OCI-LY7 (cell line): ENCODE measurements around the gene SALL4. TPM values are rescaled to one million over a fixed set of nuclear protein-coding genes. Genes with fewer than 3 reads are reported as not detected.

Experiments used
- BruUV-seq: library from RNA; stranded (reverse); fragments of 400-500 nt; replicated peaks from 2 replicates; lab custom pipeline; 2021; lab: Mats Ljungman, UMichigan
- CTCF ChIA-PET: fragments of 300-600 bp; sonication (Branson Sonifier 250); formaldehyde crosslinking; loops from one replicate; lab custom pipeline; 2022; ENCODE audit warnings: antibody characterized with exemption; ENCODE audit not compliant: unreplicated experiment; lab: Charles Lee
- POLR2A ChIA-PET: fragments of 300-600 bp; sonication (Branson Sonifier 250); formaldehyde crosslinking; loops from one replicate; lab custom pipeline; 2022; ENCODE audit warnings: antibody characterized with exemption; lab: Charles Lee
- DNase-seq: peaks from one replicate; pipeline ENCODE4 v3.0.0-alpha.2; 2015; ENCODE audit warnings: low spot score
- H2AFZ ChIP-seq: fragments of 200-600 bp; sonication (generic), shearing (Covaris generic); 2 replicates; pipeline ENCODE4 v1.6.1; 2014; ENCODE audit warnings: mild to moderate bottlenecking, antibody characterized with exemption, low read length, moderate library complexity
- H3K27ac ChIP-seq: fragments of 200-600 bp; sonication (generic); 2 replicates; pipeline ENCODE4 v1.5.1; 2014; ENCODE audit warnings: mixed run types, low read depth, mild to moderate bottlenecking, moderate library complexity, low read length, inconsistent platforms; ENCODE audit not compliant: poor library complexity, severe bottlenecking
- H3K36me3 ChIP-seq: fragments of 200-600 bp; sonication (generic); 2 replicates; pipeline ENCODE4 v1.6.1; 2014; ENCODE audit warnings: mild to moderate bottlenecking, antibody characterized with exemption, low read length, moderate library complexity, mixed read lengths; ENCODE audit not compliant: insufficient read depth
- H3K4me1 ChIP-seq: fragments of 200-600 bp; sonication (generic); 2 replicates; pipeline ENCODE4 v1.5.1; 2014; ENCODE audit warnings: mild to moderate bottlenecking, low read length; ENCODE audit not compliant: insufficient read depth, poor library complexity, severe bottlenecking
- H3K4me2 ChIP-seq: fragments of 200-600 bp; sonication (generic); 2 replicates; pipeline ENCODE4 v1.6.1; 2014; ENCODE audit warnings: mild to moderate bottlenecking, low read length
- H3K4me3 ChIP-seq: fragments of 200-600 bp; sonication (generic); 2 replicates; pipeline ENCODE4 v1.5.1; 2014; ENCODE audit warnings: mild to moderate bottlenecking, low read depth, low read length; ENCODE audit not compliant: poor library complexity, severe bottlenecking
- H3K79me2 ChIP-seq: fragments of 200-600 bp; sonication (generic); 2 replicates; pipeline ENCODE4 v1.6.1; 2016; ENCODE audit warnings: low read depth, mild to moderate bottlenecking, low read length, moderate library complexity, mixed read lengths; ENCODE audit not compliant: insufficient read depth
- H3K9me2 ChIP-seq: fragments of 200-600 bp; sonication (generic); 2 replicates; pipeline ENCODE4 v1.6.1; 2016; ENCODE audit warnings: mild to moderate bottlenecking, low read length, mixed read lengths; ENCODE audit not compliant: insufficient read depth
- H3K9me3 ChIP-seq: fragments of 200-600 bp; sonication (generic); 2 replicates; pipeline ENCODE4 v1.6.1; 2014; ENCODE audit warnings: mild to moderate bottlenecking, mixed run types, low read length, mixed read lengths
- H4K20me1 ChIP-seq: fragments of 200-600 bp; sonication (generic); 2 replicates; pipeline ENCODE4 v1.6.1; 2014; ENCODE audit warnings: mild to moderate bottlenecking, antibody characterized with exemption, low read length, moderate library complexity, mixed read lengths; ENCODE audit not compliant: insufficient read depth
- EZH2phosphoT487 ChIP-seq: fragments of 200-600 bp; sonication (generic); IDR thresholded peaks from 2 replicates; pipeline ENCODE4 v1.6.1; 2018; ENCODE audit warnings: low read depth, borderline replicate concordance, mild to moderate bottlenecking, mixed run types, antibody characterized with exemption, low read length, moderate library complexity, mixed read lengths
- intact Hi-C: fragments of 100-400 bp; cut with micrococcal nuclease; formaldehyde crosslinking; loops from one replicate; pipeline ENCODE4 v1.10.0; 2022; ENCODE audit not compliant: unreplicated experiment
- total RNA-seq, 2 experiments: library from RNA; depleted of rRNA in 1 of 2; stranded (reverse); fragments of >200 nt in 1 of 2; shearing (Covaris generic) in 1 of 2; gene quantifications; 2 replicates each; pipeline ENCODE4 v1.2.3, GENCODE V29; 2014 to 2022
- TF ChIP-seq, protein P1 (sequence below): fragments of 200-600 bp; sonication (generic); conservative IDR thresholded peaks from 2 replicates; pipeline ENCODE4 v1.5.1; 2014; ENCODE audit warnings: mild to moderate bottlenecking, antibody characterized with exemption, low read length, moderate library complexity, mixed read lengths

SALL4 gene
- total RNA-seq, 2 experiments from 2014 or later: 0.06 TPM; not detected in 1

DNA sequence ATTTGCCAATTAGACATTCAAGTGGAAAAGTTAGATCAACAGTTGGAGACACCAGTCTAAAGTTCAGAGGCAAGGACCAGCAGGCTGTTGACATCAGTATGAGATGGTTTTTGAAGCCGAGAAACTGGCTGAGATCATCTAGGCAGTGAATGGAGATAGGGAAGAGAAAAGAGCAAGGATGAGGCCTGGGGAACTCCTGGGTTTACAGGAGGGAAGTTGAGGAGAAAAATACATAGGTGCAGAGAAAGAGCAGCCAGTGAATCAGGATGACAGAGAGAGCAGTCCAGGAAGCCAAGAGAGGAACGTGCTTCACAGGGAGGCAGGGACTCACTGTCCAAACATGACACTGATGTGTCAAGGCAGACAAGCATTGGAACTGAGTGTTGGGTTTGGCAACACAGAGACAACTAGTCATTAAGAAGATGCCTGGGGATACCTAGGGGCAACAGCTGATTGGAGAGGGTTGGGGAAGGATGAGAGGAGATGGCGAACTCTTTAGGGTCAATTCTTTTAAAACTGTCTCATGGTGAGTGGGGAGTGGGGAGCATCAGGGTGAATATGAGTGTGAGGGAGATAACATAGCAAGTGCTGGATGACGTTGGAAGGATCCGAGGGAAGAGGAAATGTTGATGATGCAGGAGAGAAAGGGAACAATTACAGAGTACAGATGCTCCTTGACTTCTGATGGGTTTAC lies 13.2 kb upstream of the SALL4 start:
- Histone ChIP-seq H3K4me1 (no peaks in the 10 kb centered on the region), H3K79me2 (no peaks in the 10 kb centered on the region), H3K4me2 (no peak overlapping the region), H3K9me2 (no peaks in the 10 kb centered on the region), H3K27ac (no peak overlapping the region), H3K4me3 (no peak overlapping the region), H3K36me3 (no peaks in the 10 kb centered on the region), H2AFZ (no peak overlapping the region), H3K9me3 (no peaks in the 10 kb centered on the region), H4K20me1 (no peaks in the 10 kb centered on the region)
- no peak for DNase-seq
- BruUV-seq: no TSS peak
- intact Hi-C loops: no loop called here
- ChIA-PET CTCF (no interaction called here), POLR2A (no interaction called here)
- no peak for TF ChIP-seq EZH2phosphoT487
- TF ChIP-seq, protein P1, sequence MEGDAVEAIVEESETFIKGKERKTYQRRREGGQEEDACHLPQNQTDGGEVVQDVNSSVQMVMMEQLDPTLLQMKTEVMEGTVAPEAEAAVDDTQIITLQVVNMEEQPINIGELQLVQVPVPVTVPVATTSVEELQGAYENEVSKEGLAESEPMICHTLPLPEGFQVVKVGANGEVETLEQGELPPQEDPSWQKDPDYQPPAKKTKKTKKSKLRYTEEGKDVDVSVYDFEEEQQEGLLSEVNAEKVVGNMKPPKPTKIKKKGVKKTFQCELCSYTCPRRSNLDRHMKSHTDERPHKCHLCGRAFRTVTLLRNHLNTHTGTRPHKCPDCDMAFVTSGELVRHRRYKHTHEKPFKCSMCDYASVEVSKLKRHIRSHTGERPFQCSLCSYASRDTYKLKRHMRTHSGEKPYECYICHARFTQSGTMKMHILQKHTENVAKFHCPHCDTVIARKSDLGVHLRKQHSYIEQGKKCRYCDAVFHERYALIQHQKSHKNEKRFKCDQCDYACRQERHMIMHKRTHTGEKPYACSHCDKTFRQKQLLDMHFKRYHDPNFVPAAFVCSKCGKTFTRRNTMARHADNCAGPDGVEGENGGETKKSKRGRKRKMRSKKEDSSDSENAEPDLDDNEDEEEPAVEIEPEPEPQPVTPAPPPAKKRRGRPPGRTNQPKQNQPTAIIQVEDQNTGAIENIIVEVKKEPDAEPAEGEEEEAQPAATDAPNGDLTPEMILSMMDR: no peak

DNA sequence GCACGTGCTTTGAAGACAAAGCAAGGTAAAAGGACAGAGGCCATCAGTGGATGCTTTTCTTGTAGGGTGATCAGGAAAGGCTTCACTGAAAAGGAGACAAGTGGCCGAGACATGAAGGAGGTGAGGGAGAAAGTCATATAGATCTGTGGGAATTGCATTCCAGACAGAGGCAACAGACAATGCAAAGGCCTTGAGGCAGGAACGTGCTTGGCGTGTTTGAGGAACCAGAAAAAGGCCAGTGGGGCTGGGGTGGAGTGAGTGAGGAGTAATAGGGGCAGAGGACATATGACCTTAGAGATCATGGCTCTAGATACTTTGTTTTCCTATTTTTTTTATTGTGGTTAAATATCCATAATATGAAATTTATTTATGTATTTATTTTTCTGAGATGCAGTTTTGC lies 10.5 kb upstream of the SALL4 start:
- CTCF ChIA-PET: no interaction called here
- no peak for TF ChIP-seq EZH2phosphoT487
- TF ChIP-seq, protein P1: no peak
- no peaks in the 10 kb centered on the region for H3K36me3 ChIP-seq
- H3K9me2 ChIP-seq: no peaks in the 10 kb centered on the region
- POLR2A ChIA-PET: no interaction called here
- no TSS peak for BruUV-seq
- no peak overlapping the region for H3K4me2 ChIP-seq
- H3K27ac ChIP-seq: no peak overlapping the region
- H3K79me2 ChIP-seq: no peaks in the 10 kb centered on the region
- H3K4me1 ChIP-seq: no peaks in the 10 kb centered on the region
- H2AFZ ChIP-seq: no peak overlapping the region
- H3K4me3 ChIP-seq: no peak overlapping the region
- no peak for DNase-seq
- no peaks in the 10 kb centered on the region for H3K9me3 ChIP-seq
- no peaks in the 10 kb centered on the region for H4K20me1 ChIP-seq
- intact Hi-C loops: no loop called here

DNA sequence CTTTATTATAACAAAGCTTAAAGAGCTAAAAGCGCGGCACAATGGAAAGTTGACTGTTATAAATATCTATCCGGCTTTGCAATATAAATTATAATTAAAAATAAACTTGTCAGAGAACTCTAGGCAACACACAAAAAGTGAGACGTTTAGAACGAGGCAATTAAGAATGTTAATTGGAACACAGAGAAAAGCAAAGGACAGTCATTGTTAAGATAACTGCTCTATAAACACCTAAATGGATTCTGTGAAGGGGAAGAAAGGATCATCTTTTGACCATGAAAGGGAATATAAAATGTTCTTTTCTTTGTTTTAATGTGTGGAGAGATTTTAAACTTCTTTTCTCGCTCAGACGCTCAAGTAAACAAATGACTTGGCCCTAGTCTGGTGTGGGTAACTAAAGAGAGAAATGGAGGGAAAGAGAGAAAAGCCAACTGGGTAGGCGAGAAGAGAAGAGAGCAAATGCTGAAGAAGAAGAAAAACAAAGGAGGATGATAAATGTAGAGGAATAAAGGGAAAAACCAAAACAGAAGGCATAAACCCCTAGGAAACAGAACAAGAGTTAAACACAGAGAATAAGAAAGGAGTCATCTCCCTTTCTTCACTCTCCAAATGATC lies 9.3 kb upstream of the SALL4 start:
- no peaks in the 10 kb centered on the region for H3K9me2 ChIP-seq
- H3K79me2 ChIP-seq: no peaks in the 10 kb centered on the region
- H3K4me3 ChIP-seq: no peak overlapping the region
- H3K36me3 ChIP-seq: no peaks in the 10 kb centered on the region
- H3K4me1 ChIP-seq: no peaks in the 10 kb centered on the region
- no peak for TF ChIP-seq EZH2phosphoT487
- TF ChIP-seq, protein P1: no peak
- no peak overlapping the region for H3K4me2 ChIP-seq
- no peaks in the 10 kb centered on the region for H4K20me1 ChIP-seq
- CTCF ChIA-PET: no interaction called here
- no peak overlapping the region for H3K27ac ChIP-seq
- POLR2A ChIA-PET: no interaction called here
- H2AFZ ChIP-seq: no peak overlapping the region
- DNase-seq: no peak
- intact Hi-C loops: no loop called here
- H3K9me3 ChIP-seq: no peaks in the 10 kb centered on the region
- BruUV-seq: no TSS peak
